Lung (tissue), 12 donors: Measurements from ENCODE around the gene EPB41L4A. TPM values are rescaled to one million over a fixed set of nuclear protein-coding genes. Genes with fewer than 3 reads are reported as not detected.
A peak's percentile ranks its signal among the peaks of the same experiment; 100 is the strongest.

Experiments used
- ATAC-seq: fragments of 200-7000 bp; cut with Tn5 transposase; one replicate; pipeline ENCODE4 v1.9.1; 2020; ENCODE audit warnings: moderate number of reproducible peaks; ENCODE audit not compliant: insufficient read depth, low FRiP score
- DNase-seq, 3 donors: peaks; one replicate each; pipeline ENCODE4 v3.0.0-alpha.2; 2013 to 2017
- H3K27ac ChIP-seq, 2 donors: one replicate each; pipeline ENCODE4 v1.5.1; 2013; ENCODE audit warnings: mild to moderate bottlenecking in 2 of 2, moderate library complexity in 2 of 2, control low read depth in 1 of 2, inconsistent platforms in 1 of 2, low read depth in 1 of 2, low read length in 1 of 2
- H3K27me3 ChIP-seq, 3 donors: one replicate each; pipeline ENCODE4 v1.5.1; 2013; ENCODE audit warnings: low read length in 2 of 3; ENCODE audit not compliant: control insufficient read depth in 3 of 3, insufficient read depth in 3 of 3
- H3K36me3 ChIP-seq, 4 donors: one replicate each; pipeline ENCODE4 v1.5.1; 2013; ENCODE audit warnings: low read length in 4 of 4, mild to moderate bottlenecking in 1 of 4, moderate library complexity in 1 of 4; ENCODE audit not compliant: control insufficient read depth in 4 of 4, insufficient read depth in 4 of 4
- H3K4me1 ChIP-seq, 5 donors: one replicate each; pipeline ENCODE4 v1.5.1; 2013; ENCODE audit warnings: low read length in 5 of 5, mild to moderate bottlenecking in 2 of 5, moderate library complexity in 1 of 5; ENCODE audit not compliant: control insufficient read depth in 5 of 5, insufficient read depth in 5 of 5
- H3K4me3 ChIP-seq: one replicate; pipeline ENCODE4 v1.5.1; 2013; ENCODE audit warnings: mild to moderate bottlenecking, control low read depth, moderate library complexity
- H3K9ac ChIP-seq, 2 donors: one replicate each; pipeline ENCODE4 v1.5.1; 2013; ENCODE audit warnings: low read length in 2 of 2, control low read depth in 1 of 2; ENCODE audit not compliant: insufficient read depth in 1 of 2
- H3K9me3 ChIP-seq, 4 donors: one replicate each; pipeline ENCODE4 v1.5.1; 2013; ENCODE audit warnings: low read length in 3 of 4, mild to moderate bottlenecking in 1 of 4, moderate library complexity in 1 of 4; ENCODE audit not compliant: control insufficient read depth in 4 of 4, insufficient read depth in 3 of 4
- CTCF ChIP-seq: IDR thresholded peaks from 2 replicates; pipeline ENCODE4 v1.5.1; 2012; ENCODE audit warnings: mild to moderate bottlenecking; ENCODE audit errors: control extremely low read depth, extremely low read depth
- WGBS, 2 donors: extraction: QIAGEN DNeasy Blood & Tissue Kit; methylation state at CpG; one replicate each; pipeline ENCODE4 v1.1.7; 2013; 5-methylcytosine and 5-hydroxymethylcytosine counted together
- polyA plus RNA-seq, 2 donors: library from polyadenylated mRNA; stranded (reverse); fragments of 200-250 nt; gene quantifications; one replicate each; pipeline ENCODE4 v1.2.1, GENCODE V29; 2013
- total RNA-seq, 2 donors: library from RNA; depleted of rRNA in 1 of 2; stranded (reverse); fragments of >200 nt in 1 of 2; gene quantifications; one replicate each; pipeline ENCODE4 v1.2.1, GENCODE V29; 2014 to 2021
- donor health status: control.
- donor health status: control.
- donor health status: Bipolar disorder and iron deficiency.
- donor health status: healthy.
- donor health status: DM: yes; HTN: yes; CAD: no.

The EPB41L4A gene
- total and polyA plus RNA-seq, 4 donors: 4.6 to 44.5 (median 14.9) TPM

GRCh38 chr5:112142769-112143270, 276.3 kb downstream of the EPB41L4A start:
- Histone ChIP-seq H3K27ac (peak overlapping the region in 1 of 2 donors; percentile 24), H3K9ac (no peak overlapping the region), H3K27me3 (no peaks in the 10 kb centered on the region), H3K4me3 (no peak overlapping the region), H3K9me3 (no peaks in the 10 kb centered on the region), H3K4me1 (peaks cover 1 to 54% (median 16%) of the 10 kb centered on the region in 5 donors), H3K36me3 (no peaks in the 10 kb centered on the region)
- TF ChIP-seq CTCF: no peak
- peak; percentile 71 to 93 (median 90) for DNase-seq
- ATAC-seq: peak; percentile 84
- 36 to 43% methylated on average over 3 of the region's 3 CpGs for WGBS, 2 donors

- 96 to 97% methylated on average over 3 of the region's 3 CpGs for WGBS, 2 donors
- Histone ChIP-seq H3K27me3 (no peaks in the 10 kb centered on the region), H3K36me3 (no peaks in the 10 kb centered on the region), H3K9ac (no peak overlapping the region), H3K9me3 (no peaks in the 10 kb centered on the region), H3K4me3 (no peak overlapping the region), H3K4me1 (peaks cover 1 to 53% (median 16%) of the 10 kb centered on the region in 5 donors), H3K27ac (no peak overlapping the region)
- DNase-seq (no peak), ATAC-seq (no peak)
- TF ChIP-seq CTCF: no peak
Measured at GRCh38 chr5:112141582-112141981, 277.5 kb downstream of the EPB41L4A start.

GRCh38 chr5:112138526-112138925, 280.6 kb downstream of the EPB41L4A start:
- WGBS, 2 donors: 63 to 64% methylated on average over 2 of the region's 2 CpGs
- TF ChIP-seq CTCF: no peak
- no peaks in the 10 kb centered on the region for H3K36me3 ChIP-seq
- peak in 2 of 3 donors; percentile 52 to 66 for DNase-seq
- no peak for ATAC-seq
- no peak overlapping the region for H3K9ac ChIP-seq
- peaks cover 1 to 36% (median 11%) of the 10 kb centered on the region in 5 donors for H3K4me1 ChIP-seq
- no peak overlapping the region for H3K4me3 ChIP-seq
- no peaks in the 10 kb centered on the region for H3K27me3 ChIP-seq
- no peak overlapping the region for H3K27ac ChIP-seq
- H3K9me3 ChIP-seq: no peaks in the 10 kb centered on the region

- Histone ChIP-seq H3K27me3 (no peaks in the 10 kb centered on the region), H3K4me3 (no peak overlapping the region), H3K36me3 (no peaks in the 10 kb centered on the region), H3K9me3 (no peaks in the 10 kb centered on the region), H3K4me1 (peaks cover 0 to 19% (median 0%) of the 10 kb centered on the region in 5 donors), H3K9ac (no peak overlapping the region), H3K27ac (no peak overlapping the region)
- WGBS, 2 donors: 37 to 59% methylated on average over 6 of the region's 6 CpGs
- no peak for TF ChIP-seq CTCF
- ATAC-seq (no peak), DNase-seq (peak in 1 of 3 donors; percentile 35)
Measured at GRCh38 chr5:112136773-112137172, 282.3 kb downstream of the EPB41L4A start.
